A549 (cell line): ENCODE measurements around the gene CTXN1. TPM values are rescaled to one million over a fixed set of nuclear protein-coding genes. Genes with fewer than 3 reads are reported as not detected.

Source experiments
- ATAC-seq, 2 experiments: fragments of 200-7000 bp in 1 of 2; fragments of >200 bp in 1 of 2; cut with Nextera tagmentation in 1 of 2; cut with Tn5 transposase in 1 of 2; 3 replicates each; pipeline versions ENCODE4 v1.8.0 to v1.9.1; 2018 to 2020; ENCODE audit warnings: mild to moderate bottlenecking in 1 of 2, moderate library complexity in 1 of 2
- CTCF ChIA-PET: fragments of 300-600 bp; sonication (Branson Sonifier 250); formaldehyde crosslinking; extraction: SDS; loops from one replicate; lab custom pipeline; 2021; ENCODE audit warnings: antibody characterized with exemption, inconsistent platforms; lab: Yijun Ruan, JAX
- POLR2A ChIA-PET: fragments of 350-600 bp; formaldehyde crosslinking; extraction: SDS; loops from one replicate; lab custom pipeline; 2021; ENCODE audit warnings: antibody characterized with exemption, inconsistent platforms; lab: Yijun Ruan, JAX
- DNase-seq, 2 experiments: peaks; one replicate each; pipeline versions ENCODE4 v3.0.0 to v3.0.0-alpha.2; 2011 to 2016; ENCODE audit warnings: low read depth in 1 of 2, low spot score in 1 of 2
- FAIRE-seq: peaks from 2 replicates; lab custom pipeline; 2011; peaks lifted over from hg19 to GRCh38; lab: Jason Lieb, UNC
- H3K27ac ChIP-seq, 2 experiments: fragments of >200 bp; sonication (Bioruptor Twin); formaldehyde crosslinking; 3 replicates each; pipeline ENCODE4 v1.5.1; 2016 to 2017
- H3K4me1 ChIP-seq: fragments of >200 bp; sonication (Bioruptor Twin); formaldehyde crosslinking; 3 replicates; pipeline ENCODE4 v1.6.1; 2016
- H3K4me2 ChIP-seq: fragments of >200 bp; sonication (Bioruptor Twin); formaldehyde crosslinking; 3 replicates; pipeline ENCODE4 v1.6.1; 2016
- H3K4me3 ChIP-seq: fragments of >200 bp; sonication (Bioruptor Twin); formaldehyde crosslinking; 3 replicates; pipeline ENCODE4 v1.5.1; 2016
- H3K9me3 ChIP-seq: fragments of >200 bp; sonication (Bioruptor Twin); formaldehyde crosslinking; 3 replicates; pipeline ENCODE4 v1.6.1; 2016
- BHLHE40 ChIP-seq: IDR thresholded peaks from 2 replicates; pipeline ENCODE4 v1.6.1; 2012; ENCODE audit warnings: low read depth, low read length, inconsistent platforms
- CBX2 ChIP-seq: fragments of 200-600 bp; sonication (generic); IDR thresholded peaks from 2 replicates; pipeline ENCODE4 v1.6.1; 2016; ENCODE audit warnings: low read depth, mild to moderate bottlenecking, borderline replicate concordance
- CEBPB ChIP-seq, 2 experiments: fragments of >200 bp in 1 of 2; sonication (Bioruptor Twin) in 1 of 2; formaldehyde crosslinking in 1 of 2; IDR thresholded peaks; 2 replicates each; pipeline ENCODE4 v1.6.1; 2012 to 2016
- CTCF ChIP-seq: fragments of >200 bp; sonication (Bioruptor Twin); formaldehyde crosslinking; IDR thresholded peaks from 3 replicates; pipeline ENCODE4 v1.5.1; 2016
- ESRRA ChIP-seq: fragments of 150-350 bp; IDR thresholded peaks from 2 replicates; pipeline ENCODE4 v1.6.1; 2014; ENCODE audit warnings: mild to moderate bottlenecking, low read length, borderline replicate concordance
- FOXS1 ChIP-seq: fragments of 250-450 bp; sonication (Bioruptor Pico); IDR thresholded peaks from 2 replicates; pipeline ENCODE4 v1.5.0; 2020; ENCODE audit warnings: mild to moderate bottlenecking, moderate library complexity
- JUNB ChIP-seq: fragments of >200 bp; sonication (Bioruptor Twin); formaldehyde crosslinking; IDR thresholded peaks from 2 replicates; pipeline ENCODE4 v1.6.1; 2016
- KDM1A ChIP-seq: fragments of 200-600 bp; sonication (generic); IDR thresholded peaks from 2 replicates; pipeline ENCODE4 v1.6.1; 2016; ENCODE audit warnings: low read depth, mild to moderate bottlenecking
- POLR2AphosphoS2 ChIP-seq: conservative IDR thresholded peaks from 2 replicates; pipeline ENCODE4 v1.6.1; 2012; ENCODE audit warnings: low read length, improper control_type of control experiment, inconsistent platforms
- RAD21 ChIP-seq, 2 experiments: fragments of >200 bp in 1 of 2; sonication (Bioruptor Twin) in 1 of 2; formaldehyde crosslinking in 1 of 2; IDR thresholded peaks in 1 of 2; conservative IDR thresholded peaks in 1 of 2; 2 replicates in 1 of 2; 3 replicates in 1 of 2; pipeline ENCODE4 v1.6.1; 2012 to 2018; ENCODE audit warnings: inconsistent platforms in 1 of 2
- RARB ChIP-seq: fragments of 250-450 bp; sonication (Bioruptor Pico); IDR thresholded peaks from 2 replicates; pipeline ENCODE4 v1.8.0; 2021; ENCODE audit warnings: mild to moderate bottlenecking, moderate library complexity
- RNF2 ChIP-seq: fragments of 200-600 bp; sonication (generic); IDR thresholded peaks from 2 replicates; pipeline ENCODE4 v1.6.1; 2016; ENCODE audit warnings: low read depth, mild to moderate bottlenecking, antibody characterized with exemption, moderate library complexity, borderline replicate concordance
- ZC3H11A ChIP-seq: fragments of 450-650 bp; IDR thresholded peaks from 2 replicates; pipeline ENCODE4 v1.6.1; 2014; ENCODE audit warnings: antibody characterized with exemption, mild to moderate bottlenecking
- ZFP36 ChIP-seq: fragments of 450-650 bp; IDR thresholded peaks from 2 replicates; pipeline ENCODE4 v1.6.1; 2014; ENCODE audit warnings: borderline replicate concordance; ENCODE audit not compliant: partially characterized antibody
- ZSCAN20 ChIP-seq: fragments of 250-450 bp; sonication (Bioruptor Pico); IDR thresholded peaks from 2 replicates; pipeline ENCODE4 v1.8.0; 2022; ENCODE audit warnings: mild to moderate bottlenecking, moderate library complexity
- WGBS: methylation state at CpG from one replicate; pipeline ENCODE4 v1.1.6; 2017; ENCODE audit errors: missing lambda C conversion rate; 5-methylcytosine and 5-hydroxymethylcytosine counted together
- polyA plus RNA-seq, 4 experiments: library from polyadenylated mRNA; depleted of rRNA in 3 of 4; stranded (reverse); fragments of >200 nt; fragmentation: RNase III in 1 of 4; extraction: RNeasy Plus Mini Kit Qiagen cat#74134 plus additional on column Dnase treatment in 1 of 4; gene quantifications; 2 replicates in 3 of 4; 3 replicates in 1 of 4; pipeline ENCODE4 v1.2.3, GENCODE V29; 2011 to 2017
- TF ChIP-seq, protein P1 (sequence below): fragments of 250-450 bp; sonication (Bioruptor Pico); IDR thresholded peaks from 2 replicates; pipeline ENCODE4 v1.5.0; 2021; ENCODE audit warnings: mild to moderate bottlenecking, moderate library complexity, borderline replicate concordance
- TF ChIP-seq, protein P2 (sequence below): IDR thresholded peaks from 2 replicates; pipeline ENCODE4 v1.6.1; 2012; ENCODE audit warnings: low read depth, borderline replicate concordance

The CTXN1 gene
- polyA plus RNA-seq, 2 of the 4 experiments (the other 2 are of a cell fraction) = 1.2 to 9.9 TPM

GRCh38 chr19:7914099-7914498 is 11.8 kb downstream of the CTXN1 start:
- Histone ChIP-seq H3K27ac (no peak overlapping the region), H3K4me3 (no peak overlapping the region), H3K4me1 (peaks cover 9% of the 10 kb centered on the region), H3K9me3 (no peaks in the 10 kb centered on the region), H3K4me2 (no peak overlapping the region)
- ChIA-PET POLR2A (interaction anchor here (1.8 kb wide), 1 partner anchor 11 kb away, joined by 4 read pairs; no protein-coding TSS in a partner anchor), CTCF (no interaction called here)
- FAIRE-seq (no peak), ATAC-seq (no peak), DNase-seq (no peak)
- 68% methylated on average over 12 of the region's 12 CpGs for WGBS
- TF ChIP-seq POLR2AphosphoS2 = no peak
- TF ChIP-seq, protein P1, sequence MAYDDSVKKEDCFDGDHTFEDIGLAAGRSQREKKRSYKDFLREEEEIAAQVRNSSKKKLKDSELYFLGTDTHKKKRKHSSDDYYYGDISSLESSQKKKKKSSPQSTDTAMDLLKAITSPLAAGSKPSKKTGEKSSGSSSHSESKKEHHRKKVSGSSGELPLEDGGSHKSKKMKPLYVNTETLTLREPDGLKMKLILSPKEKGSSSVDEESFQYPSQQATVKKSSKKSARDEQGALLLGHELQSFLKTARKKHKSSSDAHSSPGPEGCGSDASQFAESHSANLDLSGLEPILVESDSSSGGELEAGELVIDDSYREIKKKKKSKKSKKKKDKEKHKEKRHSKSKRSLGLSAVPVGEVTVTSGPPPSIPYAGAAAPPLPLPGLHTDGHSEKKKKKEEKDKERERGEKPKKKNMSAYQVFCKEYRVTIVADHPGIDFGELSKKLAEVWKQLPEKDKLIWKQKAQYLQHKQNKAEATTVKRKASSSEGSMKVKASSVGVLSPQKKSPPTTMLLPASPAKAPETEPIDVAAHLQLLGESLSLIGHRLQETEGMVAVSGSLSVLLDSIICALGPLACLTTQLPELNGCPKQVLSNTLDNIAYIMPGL = no peak
- no peak for TF ChIP-seq KDM1A
- no peak for TF ChIP-seq RNF2
- TF ChIP-seq ZSCAN20 (CRISPR knock-in tag) = no peak
- TF ChIP-seq CBX2 = no peak
- TF ChIP-seq RAD21 (conservative IDR thresholded peaks at IDR 0.05 in 1 of 2, IDR thresholded peaks at IDR 0.05 in 1 of 2) = no peak
- no peak for TF ChIP-seq CTCF
- no peak for TF ChIP-seq JUNB
- TF ChIP-seq ZFP36 = no peak
- no peak for TF ChIP-seq RARB (CRISPR knock-in tag)

DNA sequence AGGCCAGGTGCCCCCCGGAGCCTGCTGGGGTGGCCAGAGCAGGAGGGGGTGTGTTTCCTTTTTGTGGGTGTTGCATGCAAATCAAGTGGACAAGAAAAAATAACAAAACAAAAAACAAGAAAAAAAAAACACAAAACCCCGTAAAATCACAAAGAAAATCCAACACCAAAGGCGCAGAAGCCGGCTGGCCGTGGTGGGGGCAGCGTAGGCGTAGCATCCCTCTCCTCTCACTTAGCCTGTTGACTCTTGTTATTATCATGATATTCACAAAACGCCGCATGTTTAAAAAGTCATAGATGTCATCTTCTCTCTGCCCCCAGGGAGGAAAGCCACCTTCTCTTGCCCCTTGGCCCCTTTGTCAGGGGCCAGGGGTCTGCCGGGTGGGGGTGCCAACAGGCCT is 12.3 kb downstream of the CTXN1 start:
- no peak overlapping the region for H3K27ac ChIP-seq
- H3K9me3 ChIP-seq = no peaks in the 10 kb centered on the region
- CTCF ChIA-PET = no interaction called here
- H3K4me3 ChIP-seq = no peak overlapping the region
- TF ChIP-seq ZC3H11A (no peak), CTCF (no peak), CEBPB (IDR thresholded peaks at IDR 0.05) (no peak), ESRRA (no peak), RARB (CRISPR knock-in tag) (no peak), ZSCAN20 (CRISPR knock-in tag) (no peak), BHLHE40 (no peak), FOXS1 (CRISPR knock-in tag) (no peak)
- TF ChIP-seq, protein P2, sequence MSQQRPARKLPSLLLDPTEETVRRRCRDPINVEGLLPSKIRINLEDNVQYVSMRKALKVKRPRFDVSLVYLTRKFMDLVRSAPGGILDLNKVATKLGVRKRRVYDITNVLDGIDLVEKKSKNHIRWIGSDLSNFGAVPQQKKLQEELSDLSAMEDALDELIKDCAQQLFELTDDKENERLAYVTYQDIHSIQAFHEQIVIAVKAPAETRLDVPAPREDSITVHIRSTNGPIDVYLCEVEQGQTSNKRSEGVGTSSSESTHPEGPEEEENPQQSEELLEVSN = no peak
- no peak overlapping the region for H3K4me2 ChIP-seq
- H3K4me1 ChIP-seq = peaks cover 9% of the 10 kb centered on the region
- FAIRE-seq (no peak), DNase-seq (no peak), ATAC-seq (no peak)
- POLR2A ChIA-PET = no interaction called here
- WGBS = 89% methylated on average over 10 of the region's 10 CpGs
